GM12878 (cell line): ENCODE measurements around the gene TMEM255A. TPM values are rescaled to one million over a fixed set of nuclear protein-coding genes. Genes with fewer than 3 reads are reported as not detected.

ENCODE experiments used
- ATAC-seq: fragments of 200-7000 bp; cut with Tn5 transposase; 3 replicates; pipeline ENCODE4 v1.9.1; 2020; ENCODE audit warnings: mild to moderate bottlenecking, moderate library complexity
- BruUV-seq: library from RNA; stranded (reverse); fragments of 400-500 nt; replicated peaks from 2 replicates; lab custom pipeline; 2021; lab: Mats Ljungman, UMichigan
- CTCF ChIA-PET: fragments of 300-600 bp; sonication (Branson Sonifier 250); formaldehyde crosslinking; extraction: SDS; loops from one replicate; lab custom pipeline; 2021; ENCODE audit warnings: inconsistent platforms; lab: Yijun Ruan, JAX
- POLR2A ChIA-PET: fragments of 350-600 bp; formaldehyde crosslinking; extraction: SDS; loops from one replicate; lab custom pipeline; 2021; ENCODE audit warnings: inconsistent platforms; lab: Charles Lee
- RAD21 ChIA-PET: fragments of 300-600 bp; sonication (Branson Sonifier 250); formaldehyde crosslinking; loops from one replicate; lab custom pipeline; 2023; ENCODE audit warnings: antibody characterized with exemption; ENCODE audit not compliant: unreplicated experiment; lab: Charles Lee
- SMC1A ChIA-PET: fragments of 300-600 bp; sonication (Branson Sonifier 250); formaldehyde crosslinking; loops from one replicate; lab custom pipeline; 2023; ENCODE audit not compliant: unreplicated experiment, uncharacterized antibody; lab: Charles Lee
- DNase-seq: peaks from one replicate; pipeline ENCODE4 v3.0.0-alpha.2; 2011; ENCODE audit warnings: low read depth, low spot score
- FAIRE-seq: peaks from 3 replicates; lab custom pipeline; 2011; peaks lifted over from hg19 to GRCh38; lab: Jason Lieb, UNC
- H2AFZ ChIP-seq: 2 replicates; pipeline ENCODE4 v1.6.0; 2011; ENCODE audit warnings: low read depth, low read length, control low read depth; ENCODE audit not compliant: control insufficient read depth
- H3K27ac ChIP-seq: 2 replicates; pipeline ENCODE4 v1.5.1; 2011; ENCODE audit warnings: control low read depth; ENCODE audit not compliant: control insufficient read depth, insufficient read depth
- H3K27me3 ChIP-seq, 2 experiments: replicated peaks in 1 of 2; 2 replicates each; pipeline versions ENCODE4 v1.6.0 to v1.6.1; 2011; ENCODE audit warnings: low read length in 1 of 2; ENCODE audit not compliant: control insufficient read depth in 2 of 2, insufficient read depth in 2 of 2
- H3K36me3 ChIP-seq, 2 experiments: 2 replicates each; pipeline ENCODE4 v1.5.1; 2011; ENCODE audit warnings: low read length in 1 of 2; ENCODE audit not compliant: control insufficient read depth in 2 of 2, insufficient read depth in 2 of 2
- H3K4me1 ChIP-seq: 2 replicates; pipeline ENCODE4 v1.6.1; 2011; ENCODE audit warnings: mild to moderate bottlenecking, low read length, moderate library complexity, mixed read lengths; ENCODE audit not compliant: control insufficient read depth, insufficient read depth
- H3K4me2 ChIP-seq: 2 replicates; pipeline ENCODE4 v1.6.0; 2011; ENCODE audit warnings: control low read depth; ENCODE audit not compliant: control insufficient read depth, insufficient read depth
- H3K4me3 ChIP-seq: fragments of 200-600 bp; sonication (generic); 2 replicates; pipeline ENCODE4 v1.5.1; 2016
- H3K79me2 ChIP-seq: 2 replicates; pipeline ENCODE4 v1.6.0; 2011; ENCODE audit warnings: low read length; ENCODE audit not compliant: control insufficient read depth, insufficient read depth
- H3K9ac ChIP-seq: 2 replicates; pipeline ENCODE4 v1.8.0; 2011; ENCODE audit warnings: low read length, control low read depth, mixed read lengths; ENCODE audit not compliant: control insufficient read depth, insufficient read depth
- H3K9me3 ChIP-seq: replicated peaks from 3 replicates; pipeline ENCODE4 v1.5.1; 2011; ENCODE audit warnings: mild to moderate bottlenecking, low read length; ENCODE audit not compliant: control insufficient read depth, insufficient read depth
- H4K20me1 ChIP-seq: 2 replicates; pipeline ENCODE4 v1.6.0; 2011; ENCODE audit not compliant: control insufficient read depth, insufficient read depth
- BHLHE40 ChIP-seq, 2 experiments: fragments of 450-650 bp in 1 of 2; IDR thresholded peaks; 2 replicates each; pipeline ENCODE4 v1.6.1; 2011 to 2017; ENCODE audit warnings: low read depth in 2 of 2, borderline replicate concordance in 1 of 2, improper control_type of control experiment in 1 of 2, low read length in 1 of 2, mild to moderate bottlenecking in 1 of 2
- DPF2 ChIP-seq: fragments of 450-650 bp; IDR thresholded peaks from 2 replicates; pipeline ENCODE4 v1.6.1; 2017; ENCODE audit warnings: mild to moderate bottlenecking
- JUND ChIP-seq: IDR thresholded peaks from 2 replicates; pipeline ENCODE4 v1.6.1; 2012; ENCODE audit warnings: low read depth, mild to moderate bottlenecking, low read length, improper control_type of control experiment, moderate library complexity
- NFYA ChIP-seq: IDR thresholded peaks from 2 replicates; pipeline ENCODE4 v1.6.1; 2011; ENCODE audit warnings: low read depth, mild to moderate bottlenecking, low read length, improper control_type of control experiment, borderline replicate concordance
- NR2F1 ChIP-seq: fragments of 450-650 bp; conservative IDR thresholded peaks from 2 replicates; pipeline ENCODE4 v1.6.1; 2017; ENCODE audit warnings: mild to moderate bottlenecking
- PML ChIP-seq: IDR thresholded peaks from 2 replicates; pipeline ENCODE4 v1.6.1; 2012; ENCODE audit warnings: low read length, inconsistent platforms
- RCOR1 ChIP-seq: conservative IDR thresholded peaks from 2 replicates; pipeline ENCODE4 v1.6.1; 2012; ENCODE audit warnings: low read depth, low read length, improper control_type of control experiment
- SMC3 ChIP-seq: IDR thresholded peaks from 2 replicates; pipeline ENCODE4 v1.6.1; 2011; ENCODE audit warnings: low read length, improper control_type of control experiment, borderline replicate concordance
- STAT3 ChIP-seq: IDR thresholded peaks from 2 replicates; pipeline ENCODE4 v1.6.1; 2011; ENCODE audit warnings: low read depth, low read length, improper control_type of control experiment
- WGBS: methylation state at CpG from one replicate; pipeline ENCODE4 v1.1.6; 2016; ENCODE audit warnings: low lambda C conversion rate; ENCODE audit not compliant: insufficient replicate concordance, insufficient coverage; ENCODE audit errors: missing lambda C conversion rate; 5-methylcytosine and 5-hydroxymethylcytosine counted together
- in situ Hi-C: fragments of 300-500 bp; cut with MboI; formaldehyde crosslinking; loops from 9 replicates; pipeline ENCODE4 v1.14.3; 2018; ENCODE audit warnings: mixed read lengths
- intact Hi-C: fragments of 100-400 bp; cut with micrococcal nuclease; formaldehyde crosslinking; loops from one replicate; pipeline ENCODE4 v1.14.2; 2022; ENCODE audit not compliant: unreplicated experiment
- polyA plus RNA-seq, 11 experiments: library from polyadenylated mRNA; depleted of rRNA in 4 of 11; unstranded in 6 of 11; stranded (reverse) in 5 of 11; fragments of >200 nt; fragmentation: Nextera tagmentation in 4 of 11; fragmentation: Illumina TruSeq in 1 of 11; extraction: Ambion mirVana in 4 of 11; extraction: Trizol in 1 of 11; gene quantifications; 1 replicate in 1 of 11; 2 replicates in 10 of 11; pipeline versions ENCODE4 v1.2.1 to v1.2.3, GENCODE V29; 2011 to 2016; ENCODE audit warnings: inconsistent platforms in 2 of 11, missing spikeins in 2 of 11, low read depth in 1 of 11
- total RNA-seq, 4 experiments: library from RNA; depleted of rRNA in 3 of 4; stranded (reverse); fragments of >200 nt in 3 of 4; fragmentation: Illumina TruSeq in 1 of 4; extraction: Trizol in 1 of 4; gene quantifications; 2 replicates each; pipeline versions ENCODE4 v1.2.1 to v1.2.3, GENCODE V29; 2013 to 2021
- TF ChIP-seq, protein P1 (sequence below): fragments of 150-350 bp; IDR thresholded peaks from 2 replicates; pipeline ENCODE4 v1.6.1; 2014; ENCODE audit warnings: mild to moderate bottlenecking, low read depth, low read length
- TF ChIP-seq, protein P2 (sequence below): fragments of 450-650 bp; IDR thresholded peaks from 2 replicates; pipeline ENCODE4 v1.6.1; 2018; ENCODE audit warnings: borderline replicate concordance, mild to moderate bottlenecking; ENCODE audit not compliant: partially characterized antibody
- TF ChIP-seq, protein P3 (sequence below): fragments of 450-650 bp; IDR thresholded peaks from 2 replicates; pipeline ENCODE4 v1.6.1; 2014; ENCODE audit warnings: mild to moderate bottlenecking
- TF ChIP-seq, protein P4 (sequence below): fragments of 450-650 bp; IDR thresholded peaks from 2 replicates; pipeline ENCODE4 v1.6.1; 2017; ENCODE audit warnings: antibody characterized with exemption, mild to moderate bottlenecking, moderate library complexity

TMEM255A gene
- total and polyA plus RNA-seq, 10 of the 15 experiments (the other 5 are each of a cell fraction or from before 2014, with no cell fraction given), result 0.90 to 5.4 (median 1.3) TPM

DNA sequence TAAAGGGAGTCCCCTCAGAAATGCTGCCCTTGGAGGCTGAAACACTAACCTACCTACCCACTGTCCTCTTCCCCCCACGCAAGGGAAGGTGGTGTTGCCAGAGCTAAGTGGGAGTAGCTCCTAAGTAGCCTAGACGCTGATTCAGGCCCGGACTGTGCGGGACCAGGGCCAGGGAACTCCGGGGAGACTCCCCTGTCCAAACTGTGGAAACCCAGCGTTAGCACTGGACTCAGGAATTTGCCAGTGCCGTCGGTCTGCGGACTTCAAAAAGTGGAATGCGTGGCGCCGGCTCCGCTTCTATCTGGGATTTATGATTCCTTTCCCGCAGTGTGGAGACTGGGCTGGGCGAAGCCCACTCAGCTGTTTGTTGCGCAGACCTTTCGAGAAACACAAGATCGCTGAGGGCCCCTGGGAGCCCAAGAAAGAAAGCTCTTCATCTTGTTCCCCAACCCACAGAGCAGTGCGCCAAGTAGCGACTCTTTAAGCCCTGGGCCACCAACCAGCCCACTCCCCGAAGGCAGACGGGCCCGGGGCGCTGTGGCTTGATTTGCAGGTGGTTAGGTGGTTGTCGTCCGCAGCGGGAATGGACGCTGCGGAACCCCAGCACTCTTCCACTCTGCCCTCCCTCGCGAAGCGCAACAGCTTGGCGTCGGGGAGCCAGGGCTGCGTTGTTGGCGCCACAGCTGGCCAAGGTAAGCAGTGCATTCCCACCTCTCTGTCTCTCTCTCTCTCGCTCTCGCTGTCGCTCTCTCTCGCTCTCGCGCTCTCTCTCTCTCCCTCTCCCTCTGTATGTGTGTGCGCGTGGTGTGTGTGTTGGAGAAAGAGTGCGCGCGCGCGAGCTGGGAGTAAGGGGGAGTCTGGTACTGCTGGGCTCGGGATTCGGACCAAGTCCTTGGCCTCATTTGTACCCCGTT, 2.0 kb downstream of the TMEM255A start:
- no peaks in the 10 kb centered on the region for H3K9me3 ChIP-seq
- POLR2A ChIA-PET, result interaction anchor here (0.5 to 1.2 kb wide), 4 partner anchors 9 to 65 kb away, joined by 3 to 5 read pairs (median 4); no protein-coding TSS in a partner anchor
- no peaks in the 10 kb centered on the region for H3K79me2 ChIP-seq
- CTCF ChIA-PET, result interaction anchor here (0.6 to 2.8 kb wide), 19 partner anchors 9 to 690 kb away, joined by 3 to 18 read pairs (median 3); partner anchors contain the start of gene ZBTB33
- in situ Hi-C loops (loop anchor here (5.0 kb wide), 1 partner anchor 57 kb away; the partner anchor contains the start of gene ZBTB33), intact Hi-C loops (loop anchor here (2.0 kb wide), 1 partner anchor 58 kb away; the partner anchor contains the start of gene ZBTB33)
- no TSS peak for BruUV-seq
- no peaks in the 10 kb centered on the region; the same call in 1 of the 2 replicates for H3K4me1 ChIP-seq
- SMC1A ChIA-PET, result interaction anchor here (0.7 to 2.4 kb wide), 10 partner anchors 8 to 95 kb away, joined by 3 to 13 read pairs (median 3); partner anchors contain the start of gene ZBTB33
- H3K27ac ChIP-seq, result no peak overlapping the region
- FAIRE-seq, result no peak
- peak; percentile 47 for DNase-seq
- peak overlapping the region; percentile 61 for H2AFZ ChIP-seq
- H3K4me2 ChIP-seq, result peak overlapping the region; percentile 79
- no peak overlapping the region; the same call in 1 of the 2 replicates for H3K9ac ChIP-seq
- H4K20me1 ChIP-seq, result no peaks in the 10 kb centered on the region
- RAD21 ChIA-PET, result interaction anchor here (1.0 to 2.1 kb wide), 11 partner anchors 9 to 162 kb away, joined by 3 to 15 read pairs (median 4); partner anchors contain the start of gene ZBTB33
- no peaks in the 10 kb centered on the region for H3K36me3 ChIP-seq
- H3K4me3 ChIP-seq, result peak overlapping the region; percentile 49
- H3K27me3 ChIP-seq, result peaks cover 2 to 7% of the 10 kb centered on the region in 2 experiments; a peak in 3 of 4 replicates
- ATAC-seq, result peak; percentile 95
- WGBS, result 57% methylated on average over 52 of the region's 52 CpGs
- TF ChIP-seq, protein P1, sequence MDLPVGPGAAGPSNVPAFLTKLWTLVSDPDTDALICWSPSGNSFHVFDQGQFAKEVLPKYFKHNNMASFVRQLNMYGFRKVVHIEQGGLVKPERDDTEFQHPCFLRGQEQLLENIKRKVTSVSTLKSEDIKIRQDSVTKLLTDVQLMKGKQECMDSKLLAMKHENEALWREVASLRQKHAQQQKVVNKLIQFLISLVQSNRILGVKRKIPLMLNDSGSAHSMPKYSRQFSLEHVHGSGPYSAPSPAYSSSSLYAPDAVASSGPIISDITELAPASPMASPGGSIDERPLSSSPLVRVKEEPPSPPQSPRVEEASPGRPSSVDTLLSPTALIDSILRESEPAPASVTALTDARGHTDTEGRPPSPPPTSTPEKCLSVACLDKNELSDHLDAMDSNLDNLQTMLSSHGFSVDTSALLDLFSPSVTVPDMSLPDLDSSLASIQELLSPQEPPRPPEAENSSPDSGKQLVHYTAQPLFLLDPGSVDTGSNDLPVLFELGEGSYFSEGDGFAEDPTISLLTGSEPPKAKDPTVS, result no peak
- TF ChIP-seq BHLHE40 (IDR thresholded peaks at IDR 0.05; ENCODE audit: borderline replicate concordance in 1 of 2, low read depth in 2 of 2, low read length in 1 of 2) (peak; percentile 34 to 42; a peak in 1 of 4 replicates), PML (no peak), DPF2 (0 out of 2 replicates have a peak, but pooled peaks have one; percentile 35), JUND (no peak), STAT3 (no peak), SMC3 (peak; percentile 25; the same call in 1 of the 2 replicates), NR2F1 (no peak), NFYA (no peak), RCOR1 (0 out of 2 replicates have a peak, but pooled peaks have one; percentile 64)
- TF ChIP-seq, protein P2, sequence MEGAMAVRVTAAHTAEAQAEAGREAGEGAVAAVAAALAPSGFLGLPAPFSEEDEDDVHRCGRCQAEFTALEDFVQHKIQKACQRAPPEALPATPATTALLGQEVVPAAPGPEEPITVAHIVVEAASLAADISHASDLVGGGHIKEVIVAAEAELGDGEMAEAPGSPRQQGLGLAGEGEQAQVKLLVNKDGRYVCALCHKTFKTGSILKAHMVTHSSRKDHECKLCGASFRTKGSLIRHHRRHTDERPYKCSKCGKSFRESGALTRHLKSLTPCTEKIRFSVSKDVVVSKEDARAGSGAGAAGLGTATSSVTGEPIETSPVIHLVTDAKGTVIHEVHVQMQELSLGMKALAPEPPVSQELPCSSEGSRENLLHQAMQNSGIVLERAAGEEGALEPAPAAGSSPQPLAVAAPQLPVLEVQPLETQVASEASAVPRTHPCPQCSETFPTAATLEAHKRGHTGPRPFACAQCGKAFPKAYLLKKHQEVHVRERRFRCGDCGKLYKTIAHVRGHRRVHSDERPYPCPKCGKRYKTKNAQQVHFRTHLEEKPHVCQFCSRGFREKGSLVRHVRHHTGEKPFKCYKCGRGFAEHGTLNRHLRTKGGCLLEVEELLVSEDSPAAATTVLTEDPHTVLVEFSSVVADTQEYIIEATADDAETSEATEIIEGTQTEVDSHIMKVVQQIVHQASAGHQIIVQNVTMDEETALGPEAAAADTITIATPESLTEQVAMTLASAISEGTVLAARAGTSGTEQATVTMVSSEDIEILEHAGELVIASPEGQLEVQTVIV, result no peak
- TF ChIP-seq, protein P3, sequence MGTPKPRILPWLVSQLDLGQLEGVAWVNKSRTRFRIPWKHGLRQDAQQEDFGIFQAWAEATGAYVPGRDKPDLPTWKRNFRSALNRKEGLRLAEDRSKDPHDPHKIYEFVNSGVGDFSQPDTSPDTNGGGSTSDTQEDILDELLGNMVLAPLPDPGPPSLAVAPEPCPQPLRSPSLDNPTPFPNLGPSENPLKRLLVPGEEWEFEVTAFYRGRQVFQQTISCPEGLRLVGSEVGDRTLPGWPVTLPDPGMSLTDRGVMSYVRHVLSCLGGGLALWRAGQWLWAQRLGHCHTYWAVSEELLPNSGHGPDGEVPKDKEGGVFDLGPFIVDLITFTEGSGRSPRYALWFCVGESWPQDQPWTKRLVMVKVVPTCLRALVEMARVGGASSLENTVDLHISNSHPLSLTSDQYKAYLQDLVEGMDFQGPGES, result no peak
- TF ChIP-seq, protein P4, sequence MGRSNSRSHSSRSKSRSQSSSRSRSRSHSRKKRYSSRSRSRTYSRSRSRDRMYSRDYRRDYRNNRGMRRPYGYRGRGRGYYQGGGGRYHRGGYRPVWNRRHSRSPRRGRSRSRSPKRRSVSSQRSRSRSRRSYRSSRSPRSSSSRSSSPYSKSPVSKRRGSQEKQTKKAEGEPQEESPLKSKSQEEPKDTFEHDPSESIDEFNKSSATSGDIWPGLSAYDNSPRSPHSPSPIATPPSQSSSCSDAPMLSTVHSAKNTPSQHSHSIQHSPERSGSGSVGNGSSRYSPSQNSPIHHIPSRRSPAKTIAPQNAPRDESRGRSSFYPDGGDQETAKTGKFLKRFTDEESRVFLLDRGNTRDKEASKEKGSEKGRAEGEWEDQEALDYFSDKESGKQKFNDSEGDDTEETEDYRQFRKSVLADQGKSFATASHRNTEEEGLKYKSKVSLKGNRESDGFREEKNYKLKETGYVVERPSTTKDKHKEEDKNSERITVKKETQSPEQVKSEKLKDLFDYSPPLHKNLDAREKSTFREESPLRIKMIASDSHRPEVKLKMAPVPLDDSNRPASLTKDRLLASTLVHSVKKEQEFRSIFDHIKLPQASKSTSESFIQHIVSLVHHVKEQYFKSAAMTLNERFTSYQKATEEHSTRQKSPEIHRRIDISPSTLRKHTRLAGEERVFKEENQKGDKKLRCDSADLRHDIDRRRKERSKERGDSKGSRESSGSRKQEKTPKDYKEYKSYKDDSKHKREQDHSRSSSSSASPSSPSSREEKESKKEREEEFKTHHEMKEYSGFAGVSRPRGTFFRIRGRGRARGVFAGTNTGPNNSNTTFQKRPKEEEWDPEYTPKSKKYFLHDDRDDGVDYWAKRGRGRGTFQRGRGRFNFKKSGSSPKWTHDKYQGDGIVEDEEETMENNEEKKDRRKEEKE, result no peak
